Progenitor cell of endocrine pancreas (in vitro differentiated cells): ENCODE data around the gene EMC9. TPM values are rescaled to one million over a fixed set of nuclear protein-coding genes. Genes with fewer than 3 reads are reported as not detected.

ENCODE experiments used
- DNase-seq: peaks from one replicate; pipeline ENCODE4 v3.0.0; 2021; ENCODE audit warnings: low spot score; ENCODE audit not compliant: unreplicated experiment
- H3K27ac Mint-ChIP-seq: 2 replicates; pipeline ENCODE4 v1.8.0; 2021; ENCODE audit warnings: mild to moderate bottlenecking, moderate library complexity, mixed read lengths
- H3K27me3 Mint-ChIP-seq: 2 replicates; pipeline ENCODE4 v1.8.0; 2021; ENCODE audit warnings: mixed read lengths
- H3K36me3 Mint-ChIP-seq: 2 replicates; pipeline ENCODE4 v1.8.0; 2022; ENCODE audit warnings: mixed read lengths; ENCODE audit not compliant: insufficient read depth
- H3K4me1 Mint-ChIP-seq: 2 replicates; pipeline ENCODE4 v1.8.0; 2021; ENCODE audit warnings: low read depth, mixed read lengths
- H3K4me3 Mint-ChIP-seq: 2 replicates; pipeline ENCODE4 v1.8.0; 2021; ENCODE audit warnings: low read depth, mild to moderate bottlenecking, moderate library complexity, mixed read lengths
- H3K9me3 Mint-ChIP-seq: 2 replicates; pipeline ENCODE4 v1.8.0; 2021; ENCODE audit warnings: low read depth, mixed read lengths
- total RNA-seq: library from RNA; stranded (reverse); gene quantifications from 2 replicates; pipeline ENCODE4 v1.2.1, GENCODE V29; 2021
- TF ChIP-seq, protein P1 (sequence below): fragments of 200-600 bp; sonication (generic); IDR thresholded peaks from one replicate; pipeline ENCODE4 v1.5.0; 2021; ENCODE audit warnings: antibody characterized with exemption, mild to moderate bottlenecking; ENCODE audit not compliant: unreplicated experiment

The EMC9 gene
- total RNA-seq, 1 donor from 2014 or later = 22.9 TPM

- no peaks in the 10 kb centered on the region for H3K9me3 Mint-ChIP-seq
- no peaks in the 10 kb centered on the region for H3K27me3 Mint-ChIP-seq
- H3K4me3 Mint-ChIP-seq = no peak overlapping the region
- peaks cover 16% of the 10 kb centered on the region for H3K4me1 Mint-ChIP-seq
- TF ChIP-seq, protein P1, sequence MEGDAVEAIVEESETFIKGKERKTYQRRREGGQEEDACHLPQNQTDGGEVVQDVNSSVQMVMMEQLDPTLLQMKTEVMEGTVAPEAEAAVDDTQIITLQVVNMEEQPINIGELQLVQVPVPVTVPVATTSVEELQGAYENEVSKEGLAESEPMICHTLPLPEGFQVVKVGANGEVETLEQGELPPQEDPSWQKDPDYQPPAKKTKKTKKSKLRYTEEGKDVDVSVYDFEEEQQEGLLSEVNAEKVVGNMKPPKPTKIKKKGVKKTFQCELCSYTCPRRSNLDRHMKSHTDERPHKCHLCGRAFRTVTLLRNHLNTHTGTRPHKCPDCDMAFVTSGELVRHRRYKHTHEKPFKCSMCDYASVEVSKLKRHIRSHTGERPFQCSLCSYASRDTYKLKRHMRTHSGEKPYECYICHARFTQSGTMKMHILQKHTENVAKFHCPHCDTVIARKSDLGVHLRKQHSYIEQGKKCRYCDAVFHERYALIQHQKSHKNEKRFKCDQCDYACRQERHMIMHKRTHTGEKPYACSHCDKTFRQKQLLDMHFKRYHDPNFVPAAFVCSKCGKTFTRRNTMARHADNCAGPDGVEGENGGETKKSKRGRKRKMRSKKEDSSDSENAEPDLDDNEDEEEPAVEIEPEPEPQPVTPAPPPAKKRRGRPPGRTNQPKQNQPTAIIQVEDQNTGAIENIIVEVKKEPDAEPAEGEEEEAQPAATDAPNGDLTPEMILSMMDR = no peak
- no peak for DNase-seq
- H3K27ac Mint-ChIP-seq = no peak overlapping the region
- peaks cover under 1% of the 10 kb centered on the region for H3K36me3 Mint-ChIP-seq
These were observed 9.2 kb downstream of the EMC9 start for GRCh38 chr14:24132061-24132685.

DNA sequence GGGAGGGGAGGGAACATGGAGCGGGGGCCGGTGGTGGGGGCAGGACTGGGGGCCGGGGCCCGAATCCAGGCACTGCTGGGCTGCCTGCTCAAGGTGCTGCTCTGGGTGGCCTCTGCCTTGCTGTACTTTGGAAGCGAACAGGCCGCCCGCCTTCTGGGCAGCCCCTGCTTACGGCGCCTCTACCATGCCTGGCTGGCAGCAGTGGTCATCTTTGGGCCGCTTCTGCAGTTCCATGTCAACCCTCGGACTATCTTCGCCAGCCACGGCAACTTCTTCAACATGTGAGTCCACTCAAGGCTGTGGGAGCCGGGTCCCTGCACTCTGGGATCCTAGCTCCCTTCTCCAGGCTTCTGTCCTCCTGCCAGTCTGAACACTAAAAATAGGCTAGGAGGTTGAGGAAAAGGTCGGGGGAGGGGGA lies 9.8 kb downstream of the EMC9 start:
- Mint-ChIP-seq H3K27me3 (no peaks in the 10 kb centered on the region), H3K36me3 (no peaks in the 10 kb centered on the region), H3K9me3 (no peaks in the 10 kb centered on the region), H3K4me1 (peaks cover 10% of the 10 kb centered on the region), H3K4me3 (no peak overlapping the region), H3K27ac (no peak overlapping the region)
- TF ChIP-seq, protein P1 = no peak
- no peak for DNase-seq

- Mint-ChIP-seq H3K4me1 (peaks cover 8% of the 10 kb centered on the region), H3K27ac (no peak overlapping the region), H3K27me3 (no peaks in the 10 kb centered on the region), H3K4me3 (no peak overlapping the region), H3K9me3 (no peaks in the 10 kb centered on the region), H3K36me3 (no peaks in the 10 kb centered on the region)
- DNase-seq = no peak
- TF ChIP-seq, protein P1 = no peak
These were observed 10.5 kb downstream of the EMC9 start for GRCh38 chr14:24130717-24131548.

DNA sequence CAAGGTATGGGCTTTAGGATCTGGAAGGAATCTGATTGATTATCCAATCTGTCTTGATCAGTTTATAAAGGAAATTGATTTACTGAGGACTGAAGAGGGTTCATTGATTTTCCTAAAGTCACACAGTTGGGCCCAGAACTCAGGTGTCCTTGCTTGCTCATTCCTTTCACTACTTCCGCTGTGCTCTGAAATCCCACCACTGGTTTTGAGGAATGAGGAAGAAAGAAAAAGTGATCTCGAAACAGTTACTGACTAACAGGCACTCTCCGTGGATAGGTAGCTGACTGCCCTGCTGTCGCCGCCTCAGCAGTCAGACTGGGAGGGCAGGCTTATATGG lies 11.0 kb downstream of the EMC9 start, which contains the start of gene FITM1:
TSS of gene FITM1 (plus strand) at position 280 of the 337 bp plus-strand sequence. CDS start 905 bp downstream, outside the sequence.
- no peak within 1 kb of the TSS for H3K4me3 Mint-ChIP-seq
- no peak for DNase-seq
- no peaks in the 10 kb centered on the region for H3K27me3 Mint-ChIP-seq
- TF ChIP-seq, protein P1 = no peak
- H3K36me3 Mint-ChIP-seq = no peaks in the 10 kb centered on the region
- no peaks in the 10 kb centered on the region for H3K9me3 Mint-ChIP-seq
- no peak within 1 kb of the TSS for H3K27ac Mint-ChIP-seq
- peaks cover 8% of the 10 kb centered on the region for H3K4me1 Mint-ChIP-seq

GRCh38 chr14:24129410-24129998 lies 11.9 kb downstream of the EMC9 start:
- Mint-ChIP-seq H3K27me3 (no peaks in the 10 kb centered on the region), H3K27ac (no peak overlapping the region), H3K36me3 (peaks cover 1% of the 10 kb centered on the region), H3K9me3 (no peaks in the 10 kb centered on the region), H3K4me1 (peaks cover 5% of the 10 kb centered on the region), H3K4me3 (no peak overlapping the region)
- DNase-seq = no peak
- TF ChIP-seq, protein P1 = no peak
